HK-2 (cell line): Measurements from ENCODE around the gene SEC31A.
"Not testable (repeated sequence)": the region's sequence is repeated elsewhere in the genome, so short reads cannot be mapped to it uniquely, and the experiment has no call there.

Experiments
- DNase-seq: peaks from one replicate; pipeline ENCODE4 v3.0.0-alpha.2; 2018; ENCODE audit not compliant: unreplicated experiment

Gene SEC31A

DNA sequence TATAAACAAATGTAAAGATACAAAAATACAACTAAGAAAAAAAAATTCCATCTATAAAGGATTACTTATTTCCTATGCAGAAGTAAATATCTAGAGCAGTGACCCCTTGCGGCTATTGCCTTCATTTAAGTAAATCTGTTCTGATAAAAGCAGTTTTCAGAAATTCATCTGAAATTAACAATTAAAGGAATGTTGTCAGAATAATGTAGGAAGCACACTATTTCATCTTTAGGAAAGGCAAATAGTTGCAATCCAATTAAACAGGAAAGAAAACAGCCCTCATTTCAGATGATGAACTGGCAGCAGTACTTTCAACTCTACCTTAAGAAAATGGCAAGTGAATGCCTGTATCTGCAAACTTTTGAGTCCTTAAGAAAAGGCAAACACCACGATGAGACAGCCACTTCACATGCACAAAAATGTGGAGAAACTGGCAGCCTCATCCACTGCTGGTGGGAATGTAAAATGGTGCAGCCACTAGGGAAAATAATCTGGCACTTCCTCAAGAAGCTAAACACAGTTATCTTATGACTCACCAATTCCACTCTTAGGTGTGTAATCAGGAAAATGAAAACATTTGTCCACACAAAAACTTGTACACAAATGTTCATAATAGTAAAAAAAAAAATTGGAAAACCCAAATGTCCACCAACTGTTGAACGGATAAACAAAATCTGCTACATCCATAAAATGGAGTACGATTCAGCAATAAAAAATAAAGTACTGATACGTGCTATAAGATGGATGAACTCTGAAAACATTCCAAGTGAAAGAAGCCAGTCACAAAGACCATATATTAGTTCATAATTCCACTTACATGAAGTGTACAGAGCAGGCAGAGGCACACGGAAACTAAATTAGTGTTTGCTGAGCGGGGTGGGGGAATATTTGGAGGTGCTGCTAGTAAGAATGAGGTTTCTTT, 7.6 kb upstream of the SEC31A start:
- DNase-seq, result peak; percentile 35

DNA sequence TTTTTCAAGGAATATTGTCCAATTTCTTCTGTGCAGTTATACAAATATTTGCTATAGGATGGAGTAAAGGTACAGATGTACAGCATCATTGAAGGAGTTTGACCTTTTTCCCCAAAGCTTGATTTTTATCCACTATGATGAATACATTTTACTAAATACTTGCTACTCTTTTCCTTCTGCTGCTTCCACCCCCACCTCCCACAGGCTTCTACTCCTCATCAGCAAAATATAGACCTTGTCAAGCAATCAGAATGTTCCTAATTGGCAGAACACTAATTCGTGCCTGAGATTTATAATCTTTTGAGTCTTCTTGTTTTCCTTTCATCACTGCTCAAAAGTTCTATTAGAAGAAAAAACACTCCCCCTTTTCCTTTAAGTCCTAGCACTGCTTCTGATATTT, 5.8 kb upstream of the SEC31A start:
- DNase-seq, result no peak

DNA sequence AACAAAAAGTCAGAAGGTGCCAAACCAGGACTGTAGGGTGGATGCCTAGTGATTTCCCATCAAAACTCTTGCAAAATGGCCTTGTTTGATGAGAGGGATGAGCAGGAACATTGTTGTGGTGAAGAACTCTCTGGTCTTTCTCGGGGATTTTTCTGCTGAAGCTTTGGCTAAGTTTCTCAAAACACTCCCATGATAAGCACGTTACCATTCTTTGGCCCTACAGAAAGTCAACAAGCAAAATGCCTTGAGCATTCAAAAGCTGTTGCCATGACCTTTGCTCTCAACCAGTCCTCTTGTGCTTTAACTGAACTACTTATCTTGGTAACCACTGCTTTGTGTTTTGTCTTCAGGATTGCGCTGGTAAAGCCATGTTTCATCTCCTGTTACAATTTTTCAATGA, 3.0 kb upstream of the SEC31A start:
- no peak for DNase-seq

DNA sequence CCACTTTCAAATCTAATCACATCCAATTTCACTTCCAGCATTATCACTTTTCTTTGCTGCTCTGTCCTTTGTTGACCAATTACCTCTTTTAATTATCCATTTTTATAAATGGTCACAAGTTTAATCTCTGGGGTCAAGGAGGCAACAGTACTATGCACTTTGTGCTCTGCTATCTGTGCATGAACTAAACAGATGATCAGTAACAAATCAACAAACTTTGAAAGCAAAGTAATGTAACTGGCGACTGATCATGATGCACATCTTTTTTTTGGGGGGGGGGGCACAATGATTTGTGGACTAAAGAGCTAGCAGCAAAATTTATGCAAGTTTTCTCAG, 1.5 kb upstream of the SEC31A start:
- no peak for DNase-seq

DNA sequence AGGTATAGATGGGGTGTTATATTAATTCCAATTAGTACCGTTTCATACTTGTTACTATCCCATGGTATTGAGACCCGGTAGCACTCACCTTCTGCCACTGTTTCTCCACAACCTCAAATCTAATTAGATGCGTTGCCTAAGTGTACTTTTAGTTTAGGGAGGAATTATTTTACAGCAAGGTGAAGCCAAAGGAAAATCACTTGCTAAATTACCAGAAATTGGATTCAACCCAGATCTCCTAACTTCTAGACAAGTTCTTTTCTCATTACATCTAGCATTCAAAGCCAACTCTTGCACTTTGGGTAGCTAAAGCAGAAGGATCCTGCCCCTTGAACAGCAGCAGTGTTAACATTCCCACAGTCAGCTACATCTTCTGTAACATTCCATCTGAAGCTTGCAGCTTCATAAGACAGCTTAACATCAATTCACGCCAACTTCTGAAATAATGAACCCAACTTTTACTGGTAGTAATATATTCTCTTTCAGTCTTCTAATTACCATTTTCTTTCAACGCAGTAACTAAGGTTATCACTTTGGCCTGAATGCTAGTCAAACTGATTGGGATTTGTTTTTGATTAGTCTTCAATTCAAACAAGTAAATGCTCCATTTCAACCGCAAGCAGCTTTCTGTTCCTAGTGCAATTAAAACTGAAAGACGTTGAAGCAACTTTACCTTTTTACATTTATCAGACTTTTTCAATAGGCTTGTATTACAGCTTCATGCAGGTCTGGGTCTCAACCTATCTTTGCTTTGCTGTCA, 934 bp upstream of the SEC31A start:
- no peak for DNase-seq

DNA sequence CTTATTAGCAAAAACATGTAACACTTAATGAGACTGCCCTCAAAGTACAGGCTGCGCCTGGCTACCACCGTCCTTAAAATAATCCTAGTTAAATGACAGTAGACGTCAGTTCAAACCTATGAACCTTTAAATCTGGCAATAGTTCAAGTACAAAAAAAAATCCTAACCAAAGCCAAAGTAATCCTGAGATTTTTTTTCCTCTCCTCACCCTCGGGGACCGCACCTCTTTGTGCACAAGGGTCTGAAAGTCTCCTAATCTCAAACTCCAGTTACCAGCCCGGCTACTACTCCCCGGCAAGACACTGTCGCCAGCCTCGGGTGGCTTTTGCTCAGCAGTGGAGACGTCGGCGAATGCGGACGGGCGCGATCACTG, 439 bp downstream of the SEC31A start:
- DNase-seq, result no peak

DNA sequence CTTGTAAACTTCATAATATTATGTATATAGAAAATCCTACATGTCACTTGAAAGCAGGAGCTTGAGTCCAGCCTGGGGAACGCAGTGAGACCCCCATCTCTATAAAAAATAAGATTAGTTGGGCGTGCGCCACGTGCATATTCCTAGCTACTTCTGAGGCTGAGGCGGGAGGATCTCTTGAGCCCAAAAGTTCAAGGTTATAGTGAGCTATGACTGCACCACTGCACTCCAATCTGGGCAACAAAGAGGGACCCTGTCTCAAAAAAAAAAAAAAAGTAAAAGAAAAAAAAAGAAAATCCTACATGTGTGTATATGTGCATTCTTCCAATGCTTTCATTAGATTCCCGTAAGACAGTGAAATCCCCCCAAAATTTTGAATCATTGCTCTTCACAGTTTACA, 1.7 kb downstream of the SEC31A start:
- DNase-seq, result no peak

DNA sequence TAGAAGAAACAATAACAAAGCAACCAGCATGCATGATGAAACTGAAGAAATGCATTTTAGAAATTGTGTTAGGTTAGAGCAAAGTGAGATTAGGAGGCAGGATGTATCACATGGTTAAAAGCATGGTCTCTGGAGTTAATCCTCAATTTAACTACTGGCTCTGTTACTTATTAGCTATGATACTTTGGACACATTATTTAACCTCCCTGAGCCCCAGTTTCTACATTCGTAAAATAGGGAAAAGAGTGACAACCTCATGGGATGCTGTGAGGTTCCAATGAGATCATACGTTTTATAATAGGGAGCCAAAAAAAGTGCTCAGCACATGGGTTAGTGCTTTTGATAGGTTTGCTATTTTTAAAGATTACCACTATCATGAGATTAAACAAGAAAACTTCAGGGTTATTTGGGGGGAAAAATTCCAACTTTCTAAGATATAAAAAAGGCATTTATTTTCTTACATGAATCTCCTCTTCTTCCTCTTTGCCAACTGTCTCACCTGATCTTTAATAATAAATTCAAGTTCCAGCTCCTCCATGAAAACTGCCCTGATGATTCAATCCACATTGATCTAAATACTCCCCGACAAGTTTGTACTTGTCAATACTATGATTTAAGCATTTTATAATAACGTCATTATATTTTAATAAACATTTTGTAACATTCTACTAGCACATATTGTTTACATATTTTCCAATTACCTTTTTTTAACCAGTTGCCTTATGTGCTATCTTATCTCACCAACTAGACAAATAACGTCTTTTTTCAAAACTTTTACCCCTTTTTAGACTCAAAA, 4.6 kb downstream of the SEC31A start:
- no peak for DNase-seq

DNA sequence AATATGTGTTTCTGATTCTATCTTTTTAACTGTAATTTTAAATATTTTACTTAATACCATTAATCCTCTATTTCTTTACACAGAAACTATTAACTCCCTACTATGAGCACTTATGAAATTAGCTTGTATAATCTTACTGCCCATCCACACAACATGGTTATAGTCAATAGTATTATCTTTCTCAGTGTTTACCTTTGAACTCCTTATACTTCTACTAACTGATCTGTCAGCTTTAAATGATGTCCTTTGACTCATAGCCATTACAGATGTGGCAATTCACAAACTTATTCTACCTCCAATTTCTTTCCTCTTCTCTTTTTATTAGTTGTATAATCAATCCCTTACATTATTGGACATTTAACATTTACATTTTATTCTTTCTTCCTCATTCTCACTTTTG, 5.5 kb downstream of the SEC31A start:
- no peak for DNase-seq

DNA sequence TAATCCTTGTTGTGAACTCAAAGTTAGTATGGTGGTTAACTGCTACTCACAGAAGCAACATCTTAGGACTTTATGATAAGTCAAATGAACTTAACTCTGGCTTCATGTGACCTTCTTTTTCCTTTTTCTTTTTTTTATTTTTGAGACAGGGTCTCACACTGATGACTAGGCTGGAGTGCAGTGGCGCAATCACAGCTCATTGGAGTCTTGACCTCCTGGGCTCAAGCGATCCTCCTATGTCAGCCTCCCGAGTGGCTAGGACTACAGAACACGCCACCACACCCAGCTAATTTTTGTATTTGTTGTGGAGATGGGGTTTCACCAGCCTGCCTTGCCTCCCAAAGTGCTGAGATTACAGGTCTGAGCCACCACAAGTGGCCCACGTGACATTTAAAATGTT, 22.4 kb downstream of the SEC31A start:
- no peak for DNase-seq

DNA sequence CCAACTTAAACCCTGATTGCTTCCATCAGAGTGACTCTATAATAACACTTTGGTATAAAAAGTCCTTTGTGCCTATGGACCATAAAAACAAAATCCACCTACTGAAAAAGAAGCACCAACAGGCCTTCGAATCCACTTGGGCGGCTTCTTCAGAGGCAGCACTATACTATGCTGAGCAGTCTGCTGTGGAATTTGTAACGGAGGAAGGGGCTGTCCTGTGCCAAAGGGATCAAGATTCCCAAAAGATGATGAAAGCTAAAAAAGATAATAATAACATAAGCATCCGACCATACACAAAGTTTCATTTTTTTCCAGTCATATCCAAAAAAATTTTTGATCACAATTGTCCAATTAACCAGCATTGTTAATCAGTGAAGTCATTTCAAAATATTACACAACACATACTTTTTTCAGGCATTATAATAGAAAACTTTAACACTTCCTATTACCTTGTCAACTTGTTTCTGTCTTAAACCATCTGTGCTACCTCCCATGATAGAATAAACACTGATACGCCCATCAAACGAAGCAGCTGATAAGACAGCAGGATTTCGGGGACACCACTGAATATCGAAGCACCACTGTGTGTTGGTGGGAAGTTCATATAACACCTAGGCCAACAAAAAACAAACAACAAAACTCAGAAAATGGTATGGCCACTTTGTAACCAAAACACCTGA, 24.1 kb downstream of the SEC31A start:
- DNase-seq, result no peak

DNA sequence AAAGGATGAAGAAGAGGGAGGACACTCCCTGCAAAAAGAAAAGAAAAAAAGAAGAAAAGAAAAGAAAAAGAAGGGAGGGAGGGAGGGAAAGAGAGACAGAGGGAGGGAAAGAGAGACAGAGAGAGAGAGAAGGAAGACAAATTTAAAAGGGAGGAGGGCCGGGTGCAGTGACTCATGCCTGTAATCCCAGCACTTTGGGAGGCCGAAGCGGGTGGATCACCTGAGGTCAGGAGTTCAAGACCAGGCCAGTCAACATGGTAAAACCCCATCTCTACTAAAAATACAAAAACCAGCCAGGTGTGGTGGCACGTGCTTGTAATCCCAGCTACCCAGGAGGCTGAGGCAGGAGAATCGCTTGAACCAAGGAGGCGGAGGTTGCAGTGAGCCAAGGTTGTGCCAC, 24.9 kb downstream of the SEC31A start:
- DNase-seq, result peak; percentile 22

DNA sequence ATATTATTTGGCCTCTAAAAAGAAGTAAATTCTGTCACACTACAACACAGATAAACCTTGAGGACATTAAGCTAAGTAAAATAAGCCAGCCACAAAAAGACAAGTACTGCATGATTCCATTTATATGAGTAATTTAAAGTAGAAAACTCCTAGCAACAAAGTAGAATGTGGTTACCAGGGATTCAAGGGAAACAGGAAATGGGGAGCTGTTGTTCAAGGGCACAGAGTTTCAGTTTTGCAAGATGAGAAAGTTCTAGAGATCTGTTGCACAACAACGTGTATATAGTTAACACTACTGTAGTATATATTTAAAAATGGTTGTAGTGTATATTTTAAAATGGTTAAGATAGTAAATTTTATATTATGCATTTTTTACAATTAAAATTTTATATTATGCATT, 25.4 kb downstream of the SEC31A start:
- DNase-seq, result no peak

DNA sequence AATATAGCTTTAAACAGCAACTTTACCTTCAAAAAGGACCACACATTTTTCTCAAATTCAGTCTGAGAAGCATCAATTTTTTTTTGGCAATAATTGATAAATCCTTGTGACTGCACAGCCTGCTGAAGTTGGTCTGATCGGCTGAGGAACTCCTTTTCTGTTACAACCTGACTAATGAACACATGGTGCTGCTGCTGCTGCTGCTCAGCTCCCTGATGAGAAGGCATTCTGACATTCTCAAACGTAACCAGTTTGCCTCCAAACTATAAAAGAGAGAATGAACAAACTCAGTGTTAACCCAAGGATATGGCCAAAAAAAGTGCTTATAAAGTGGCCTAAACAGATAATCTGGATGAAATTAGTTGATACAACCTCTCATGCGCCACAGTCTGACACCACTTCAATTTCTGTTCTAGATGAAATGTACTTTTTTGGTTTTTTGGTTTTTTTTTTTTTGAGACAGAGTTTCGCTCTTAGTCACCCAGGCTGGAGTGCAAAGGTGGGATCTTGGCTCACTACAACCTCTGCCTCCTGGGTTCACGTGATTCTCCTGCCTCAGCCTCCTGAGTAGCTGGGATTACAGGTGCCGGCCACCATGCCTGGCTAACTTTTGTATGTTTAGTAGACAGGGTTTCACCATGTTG, 26.5 kb downstream of the SEC31A start:
- DNase-seq, result no peak

DNA sequence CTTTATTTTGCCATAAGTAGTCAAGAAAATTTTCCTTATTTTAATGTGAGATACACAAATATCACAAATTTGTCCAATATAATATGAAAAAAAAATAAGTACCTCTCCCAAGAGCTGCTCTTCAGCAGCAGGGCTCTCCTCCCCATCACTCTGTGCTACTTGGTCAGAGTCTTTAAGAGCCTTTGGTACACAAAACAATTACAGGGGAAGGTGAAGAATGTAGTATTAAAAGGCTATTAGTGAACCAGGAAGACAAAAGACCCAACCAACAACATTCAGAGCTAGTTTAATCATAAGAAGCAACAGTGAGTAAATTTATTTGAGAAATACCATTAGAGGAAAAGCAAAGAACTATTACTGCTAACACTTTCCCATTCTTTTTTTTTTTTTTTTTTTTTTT, 29.4 kb downstream of the SEC31A start:
- DNase-seq, result no peak

DNA sequence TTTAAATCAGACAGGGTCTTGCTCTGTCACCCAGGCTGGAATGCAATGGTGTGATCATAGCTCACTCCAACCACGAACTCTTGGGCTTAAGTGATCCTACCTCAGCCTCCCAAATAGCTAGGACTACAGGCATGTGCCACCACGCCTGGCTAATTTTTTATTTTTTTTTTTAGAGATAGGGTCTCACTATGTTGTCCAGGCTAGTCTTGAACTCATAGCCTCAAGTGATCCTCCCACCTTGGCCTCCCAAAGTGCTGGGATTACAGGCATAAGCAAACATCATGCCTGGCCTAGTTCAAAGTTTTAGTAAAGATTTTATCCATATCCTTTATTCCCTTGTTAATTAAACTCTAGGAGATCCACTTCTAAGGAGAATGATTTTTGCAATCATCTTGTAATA, 30.5 kb downstream of the SEC31A start:
- DNase-seq, result not testable (repeated sequence)

DNA sequence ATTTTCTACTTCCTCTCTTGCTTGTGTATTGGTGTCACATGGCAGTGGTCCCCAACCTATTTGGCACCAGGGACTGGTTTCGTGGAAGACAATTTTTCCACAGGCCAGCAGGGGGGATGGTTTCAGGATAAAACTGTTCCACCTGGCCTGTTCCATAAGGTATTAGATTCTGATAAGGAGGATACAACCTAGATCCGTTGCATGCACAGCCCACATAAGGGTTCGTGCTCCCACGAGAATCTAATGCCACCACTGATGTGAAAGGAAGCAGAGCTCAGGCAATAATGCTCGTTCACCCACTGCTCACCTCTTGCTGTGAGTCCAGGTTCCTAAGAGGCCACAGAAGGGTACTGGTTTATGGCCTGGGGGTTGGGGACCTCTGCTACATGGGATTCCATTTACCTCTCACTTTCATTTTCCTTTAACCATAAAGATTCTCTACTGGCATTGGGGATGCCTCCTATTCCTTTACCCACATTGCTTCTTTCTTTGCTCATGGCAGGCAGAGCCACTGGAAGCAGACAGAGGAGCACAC, 38.1 kb downstream of the SEC31A start:
- DNase-seq, result no peak

DNA sequence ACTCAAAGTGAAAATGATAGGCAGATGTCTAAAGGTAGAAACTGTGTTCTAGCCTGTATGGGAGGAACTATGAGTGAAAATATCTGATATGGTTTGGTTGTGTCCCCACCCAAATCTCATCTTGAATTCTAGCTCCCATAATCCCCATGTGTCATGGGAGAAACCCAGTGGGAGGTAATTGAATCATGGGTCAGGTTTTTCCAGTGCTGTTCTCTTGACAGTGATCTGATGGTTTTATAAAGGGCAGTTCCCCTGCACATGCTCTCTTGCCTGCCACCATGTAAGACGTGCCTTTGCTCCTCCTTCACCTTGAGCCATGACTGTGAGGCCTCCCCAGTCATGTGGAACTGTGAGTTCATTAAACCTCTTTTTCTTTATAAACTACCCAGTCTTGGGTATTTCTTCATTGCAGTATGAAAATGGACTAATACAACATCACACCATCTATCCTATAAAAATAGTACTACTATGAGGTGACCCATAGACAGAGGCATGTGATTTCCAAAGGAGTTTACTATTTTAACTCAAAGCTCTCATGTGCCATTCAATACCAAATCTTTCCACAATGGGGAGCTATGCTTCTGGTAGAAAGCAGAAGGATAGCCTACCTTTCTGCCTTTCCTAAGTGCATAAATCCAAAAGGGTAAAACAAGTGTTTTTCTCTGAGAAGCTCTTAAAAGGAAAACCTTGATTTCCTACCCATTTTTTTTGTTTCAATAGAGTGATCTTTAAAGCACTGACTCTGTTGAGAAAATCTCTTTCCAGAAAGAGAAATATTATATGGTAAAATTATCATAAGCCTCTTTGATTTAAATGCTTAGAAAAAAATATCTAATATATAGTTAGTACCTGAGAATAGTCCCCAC, 38.8 kb downstream of the SEC31A start:
- no peak for DNase-seq

DNA sequence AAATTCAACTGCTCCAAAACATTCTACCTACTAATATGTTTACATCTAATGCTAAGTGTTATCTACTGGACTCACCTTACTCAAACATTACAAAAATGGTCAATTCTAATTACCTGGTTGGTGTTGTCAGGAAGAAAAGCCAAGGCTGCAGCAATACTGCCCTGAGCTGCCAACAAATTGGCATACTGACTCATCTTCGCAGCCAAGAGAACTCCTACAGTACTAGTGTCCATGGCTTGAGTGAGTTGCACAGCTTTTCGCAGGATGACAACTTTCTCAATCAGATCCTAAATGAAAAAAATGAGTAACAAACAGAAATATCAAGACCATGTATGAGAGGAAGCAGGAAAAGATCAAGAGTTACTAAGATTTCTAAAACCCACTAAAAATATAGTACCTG, 39.6 kb downstream of the SEC31A start:
- no peak for DNase-seq

DNA sequence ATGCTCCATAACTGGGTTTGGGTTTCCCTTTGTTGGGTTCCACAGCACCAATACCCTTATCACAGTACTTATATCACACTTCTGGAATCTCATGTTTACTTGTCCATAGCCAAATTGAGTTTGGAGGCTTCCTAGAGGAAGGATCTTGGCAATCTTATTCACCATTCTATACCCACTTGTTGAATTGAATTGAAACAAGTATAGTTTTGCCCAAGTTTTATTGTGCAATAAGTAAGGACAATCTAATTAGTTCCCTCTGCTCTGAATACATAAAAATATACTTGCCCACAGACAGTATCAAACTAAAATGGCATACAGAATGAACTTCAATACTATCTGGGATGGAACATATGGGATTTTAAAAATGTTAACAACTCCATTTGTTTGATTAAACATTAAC, 40.3 kb downstream of the SEC31A start:
- DNase-seq, result no peak
